T47D (cell line): ENCODE data around the gene CD19.
A peak's percentile ranks its signal among the peaks of the same experiment; 100 is the strongest.
"Not testable (repeated sequence)": the region's sequence is repeated elsewhere in the genome, so short reads cannot be mapped to it uniquely, and the experiment has no call there.

Source experiments
- DNase-seq, 2 experiments: peaks; one replicate each; pipeline versions ENCODE4 v3.0.0 to v3.0.0-alpha.2; 2011 to 2012; ENCODE audit warnings: low read depth in 1 of 2, low spot score in 1 of 2
- JUND ChIP-seq: IDR thresholded peaks from 2 replicates; pipeline ENCODE4 v1.6.1; 2012; ENCODE audit warnings: low read depth
- in situ Hi-C: cut with HindIII; loops from 2 replicates; pipeline ENCODE4 v1.10.0; 2016; ENCODE audit warnings: low sequenced_read_pairs, low pct_unique_long_range_greater_than_20kb

CD19 gene

GRCh38 chr16:28931801-28932225 lies at the start of gene CD19:
Gene CD19, plus strand, starts transcription at chr16:28931971. Its CDS starts 30 bp downstream, at chr16:28932001.
- in situ Hi-C loops: no loop called here
- no peak for DNase-seq
- TF ChIP-seq JUND: no peak

- DNase-seq: no peak
- in situ Hi-C loops: no loop called here
- TF ChIP-seq JUND: no peak
Measured at GRCh38 chr16:28882551-28883160, 49.1 kb upstream of the CD19 start.

GRCh38 chr16:28883221-28883996 lies 48.4 kb upstream of the CD19 start:
- no peak for DNase-seq
- in situ Hi-C loops: no loop called here
- TF ChIP-seq JUND: no peak

GRCh38 chr16:28884045-28884444 lies 47.7 kb upstream of the CD19 start:
- in situ Hi-C loops: no loop called here
- no peak for DNase-seq
- TF ChIP-seq JUND: no peak

GRCh38 chr16:28886945-28887344 lies 44.8 kb upstream of the CD19 start:
- in situ Hi-C loops: no loop called here
- no peak for TF ChIP-seq JUND

GRCh38 chr16:28890355-28890754 lies 41.4 kb upstream of the CD19 start:
- in situ Hi-C loops, DNase-seq: not testable (repeated sequence)

More at GRCh38 chr16:28886945-28887344, 44.8 kb upstream of the CD19 start:
- no peak for DNase-seq

- no peak for DNase-seq
- in situ Hi-C loops: no loop called here
- TF ChIP-seq JUND: no peak
Measured at GRCh38 chr16:28891964-28892890, 39.5 kb upstream of the CD19 start.

- in situ Hi-C loops: no loop called here
- TF ChIP-seq JUND: no peak
- DNase-seq: peak in 1 of 2 experiments; percentile 52
Measured at GRCh38 chr16:28893291-28893690, 38.5 kb upstream of the CD19 start.

- in situ Hi-C loops: no loop called here
- TF ChIP-seq JUND: no peak
- DNase-seq: no peak
Measured at GRCh38 chr16:28895609-28896008, 36.2 kb upstream of the CD19 start.

GRCh38 chr16:28897826-28898225 lies 33.9 kb upstream of the CD19 start:
- in situ Hi-C loops: no loop called here
- TF ChIP-seq JUND: no peak
- no peak for DNase-seq

- in situ Hi-C loops: no loop called here
- no peak for DNase-seq
- TF ChIP-seq JUND: no peak
Measured at GRCh38 chr16:28898266-28898665, 33.5 kb upstream of the CD19 start.

GRCh38 chr16:28898942-28899341 lies 32.8 kb upstream of the CD19 start:
- TF ChIP-seq JUND: no peak
- DNase-seq: no peak
- in situ Hi-C loops: no loop called here

GRCh38 chr16:28899882-28900590 lies 31.7 kb upstream of the CD19 start:
- DNase-seq: no peak
- in situ Hi-C loops: no loop called here
- no peak for TF ChIP-seq JUND
